ENCODE measurements around the gene TMEM30A.

TMEM30A gene

GRCh38 chr6:75211920-75212590 is 72.5 kb downstream of the TMEM30A start:
- Histone ChIP-seq H3K36me3 (ENCODE audit: low read length) (no peaks in the 10 kb centered on the region), H3K27me3 (ENCODE audit: low read length) (no peaks in the 10 kb centered on the region), H2AFZ (ENCODE audit: low read depth, low read length, severe bottlenecking) (no peak overlapping the region), H3K9me3 (ENCODE audit: insufficient read depth, low read length) (no peaks in the 10 kb centered on the region), H3K9ac (ENCODE audit: low read length) (no peak overlapping the region), H3K27ac (ENCODE audit: low read depth, low read length) (no peak overlapping the region), H3K79me2 (ENCODE audit: insufficient read depth, low read length) (no peaks in the 10 kb centered on the region), H3F3A (ENCODE audit: insufficient read depth) (no peaks in the 10 kb centered on the region), H3K9me2 (replicated peaks; ENCODE audit: insufficient read depth, low read length) (no peaks in the 10 kb centered on the region), H3K4me2 (ENCODE audit: low read depth, low read length, poor library complexity, severe bottlenecking) (no peak overlapping the region), H3K4me3 (ENCODE audit: insufficient read depth, low read length, poor library complexity, severe bottlenecking) (no peak overlapping the region), H4K20me1 (ENCODE audit: low read depth, low read length) (no peaks in the 10 kb centered on the region)
- no peak for TF ChIP-seq EZH2phosphoT487 (conservative IDR thresholded peaks at IDR 0.05; ENCODE audit: low read length)
- no peak for TF ChIP-seq CTCF (IDR thresholded peaks at IDR 0.05; ENCODE audit: insufficient read depth, low read length, poor library complexity, severe bottlenecking)

DNA sequence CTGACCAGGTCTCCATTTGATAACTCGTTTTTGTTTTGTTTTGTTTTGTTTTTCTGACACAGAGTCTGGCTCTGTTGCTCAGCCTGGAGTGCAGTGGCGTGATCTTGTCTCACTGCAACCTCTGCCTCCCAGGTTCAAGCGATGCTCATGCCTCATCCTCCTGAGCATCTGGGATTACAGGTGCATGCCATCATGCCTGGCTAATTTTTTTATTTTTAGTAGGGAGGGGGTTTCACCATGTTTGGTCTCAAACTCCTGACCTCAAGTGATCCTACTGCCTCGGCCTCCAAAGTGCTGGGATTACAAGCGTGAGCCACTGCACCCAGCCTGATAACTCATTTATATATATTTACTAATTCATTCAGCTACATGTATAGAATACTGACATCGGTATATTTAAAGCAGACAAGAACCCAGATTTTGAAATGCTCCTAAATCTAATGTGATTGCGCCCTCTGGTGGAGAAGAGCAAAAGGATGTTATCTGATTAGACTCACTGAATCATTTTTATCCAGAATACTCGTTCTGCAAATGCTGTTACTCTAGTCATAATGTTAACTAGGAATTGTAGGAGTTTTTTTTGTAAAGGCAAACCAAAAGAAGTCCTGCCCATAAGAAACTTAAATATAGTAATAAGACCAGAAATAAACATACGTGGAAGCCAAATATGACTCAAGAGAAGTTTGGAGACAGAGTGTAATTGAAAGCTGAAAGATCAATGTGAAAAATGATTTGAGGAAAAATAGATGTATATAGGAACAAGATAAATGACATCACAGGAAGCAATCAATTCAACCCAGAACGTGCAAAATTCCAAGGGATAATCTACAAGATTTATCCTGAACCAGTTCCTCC is 73.5 kb downstream of the TMEM30A start:
- no peaks in the 10 kb centered on the region for H3K36me3 ChIP-seq (ENCODE audit: low read length)
- no peaks in the 10 kb centered on the region for H3K27me3 ChIP-seq (ENCODE audit: low read length)
- no peaks in the 10 kb centered on the region for H3K79me2 ChIP-seq (ENCODE audit: insufficient read depth, low read length)
- no peaks in the 10 kb centered on the region for H3F3A ChIP-seq (ENCODE audit: insufficient read depth)
- TF ChIP-seq EZH2phosphoT487 (conservative IDR thresholded peaks at IDR 0.05; ENCODE audit: low read length) (no peak), CTCF (IDR thresholded peaks at IDR 0.05; ENCODE audit: insufficient read depth, low read length, poor library complexity, severe bottlenecking) (peak; percentile 74)
- no peak overlapping the region for H3K4me2 ChIP-seq (ENCODE audit: low read depth, low read length, poor library complexity, severe bottlenecking)
- no peak overlapping the region for H3K9ac ChIP-seq (ENCODE audit: low read length)
- no peak overlapping the region for H3K27ac ChIP-seq (ENCODE audit: low read depth, low read length)
- H3K9me2 ChIP-seq (replicated peaks; ENCODE audit: insufficient read depth, low read length), result no peaks in the 10 kb centered on the region
- no peaks in the 10 kb centered on the region for H3K9me3 ChIP-seq (ENCODE audit: insufficient read depth, low read length)
- H3K4me3 ChIP-seq (ENCODE audit: insufficient read depth, low read length, poor library complexity, severe bottlenecking), result no peak overlapping the region
- no peak overlapping the region for H2AFZ ChIP-seq (ENCODE audit: low read depth, low read length, severe bottlenecking)
- H4K20me1 ChIP-seq (ENCODE audit: low read depth, low read length), result no peaks in the 10 kb centered on the region

GRCh38 chr6:75209184-75209723 is 75.3 kb downstream of the TMEM30A start:
- Histone ChIP-seq H3K79me2 (ENCODE audit: insufficient read depth, low read length) (no peaks in the 10 kb centered on the region), H3K9me2 (replicated peaks; ENCODE audit: insufficient read depth, low read length) (no peaks in the 10 kb centered on the region), H3K4me3 (ENCODE audit: insufficient read depth, low read length, poor library complexity, severe bottlenecking) (no peak overlapping the region), H3K4me2 (ENCODE audit: low read depth, low read length, poor library complexity, severe bottlenecking) (no peak overlapping the region), H3K27ac (ENCODE audit: low read depth, low read length) (no peak overlapping the region), H3F3A (ENCODE audit: insufficient read depth) (no peaks in the 10 kb centered on the region), H3K27me3 (ENCODE audit: low read length) (no peaks in the 10 kb centered on the region), H3K9me3 (ENCODE audit: insufficient read depth, low read length) (no peaks in the 10 kb centered on the region), H3K36me3 (ENCODE audit: low read length) (no peaks in the 10 kb centered on the region), H3K9ac (ENCODE audit: low read length) (no peak overlapping the region), H4K20me1 (ENCODE audit: low read depth, low read length) (no peaks in the 10 kb centered on the region), H2AFZ (ENCODE audit: low read depth, low read length, severe bottlenecking) (no peak overlapping the region)
- TF ChIP-seq EZH2phosphoT487 (conservative IDR thresholded peaks at IDR 0.05; ENCODE audit: low read length) (no peak), CTCF (IDR thresholded peaks at IDR 0.05; ENCODE audit: insufficient read depth, low read length, poor library complexity, severe bottlenecking) (no peak)
